Measurements from ENCODE around the gene BARHL2.

BARHL2 gene

GRCh38 chr1:90708826-90709225 is 8.3 kb downstream of the BARHL2 start:
- no peak for DNase-seq

GRCh38 chr1:90708236-90708786 is 8.8 kb downstream of the BARHL2 start:
- no peak for DNase-seq

- no peak for DNase-seq
Observed at GRCh38 chr1:90707363-90707710, 9.8 kb downstream of the BARHL2 start.

GRCh38 chr1:90706437-90707362 is 10.4 kb downstream of the BARHL2 start:
- DNase-seq = no peak

GRCh38 chr1:90705956-90706355 is 11.1 kb downstream of the BARHL2 start:
- DNase-seq = no peak

GRCh38 chr1:90704817-90705216 is 12.3 kb downstream of the BARHL2 start:
- no peak for DNase-seq

- no peak for DNase-seq
Observed at GRCh38 chr1:90694846-90695245, 22.3 kb downstream of the BARHL2 start.

GRCh38 chr1:90687747-90688146 is 29.4 kb downstream of the BARHL2 start:
- DNase-seq = no peak

GRCh38 chr1:90675161-90675847 is 41.8 kb downstream of the BARHL2 start:
- no peak for DNase-seq

- DNase-seq = no peak
Observed at GRCh38 chr1:90671741-90672140, 45.4 kb downstream of the BARHL2 start.

GRCh38 chr1:90671251-90671650 is 45.9 kb downstream of the BARHL2 start:
- no peak for DNase-seq
